Natural killer cell (primary cell): ENCODE data around the gene GDPD4. TPM values are rescaled to one million over a fixed set of nuclear protein-coding genes. Genes with fewer than 3 reads are reported as not detected.

ENCODE experiments used
- ATAC-seq, 3 donors: fragments of 150-1000 bp in 2 of 3; fragments of 200-7000 bp in 1 of 3; cut with Tn5 transposase; 1 replicate in 1 of 3; 2 replicates in 2 of 3; pipeline ENCODE4 v1.10.0; 2021; ENCODE audit warnings: mild to moderate bottlenecking in 2 of 3, moderate library complexity in 2 of 3
- DNase-seq, 2 donors: peaks; one replicate each; pipeline versions ENCODE4 v3.0.0 to v3.0.0-alpha.2; 2013 to 2021; ENCODE audit warnings: mixed read lengths in 1 of 2
- H3K27ac ChIP-seq: one replicate; pipeline ENCODE4 v1.5.1; 2013; ENCODE audit warnings: mild to moderate bottlenecking, low read length
- H3K27me3 ChIP-seq: one replicate; pipeline ENCODE4 v1.6.1; 2013; ENCODE audit warnings: low read length; ENCODE audit not compliant: control insufficient read depth, insufficient read depth
- H3K36me3 ChIP-seq: one replicate; pipeline ENCODE4 v1.6.1; 2013; ENCODE audit warnings: low read length; ENCODE audit not compliant: control insufficient read depth, insufficient read depth
- H3K4me1 ChIP-seq: one replicate; pipeline ENCODE4 v1.6.1; 2013; ENCODE audit warnings: low read length; ENCODE audit not compliant: control insufficient read depth, insufficient read depth
- H3K4me3 ChIP-seq: one replicate; pipeline ENCODE4 v1.5.1; 2013; ENCODE audit warnings: low read length
- H3K9me3 ChIP-seq: one replicate; pipeline ENCODE4 v1.6.1; 2013; ENCODE audit warnings: low read length; ENCODE audit not compliant: control insufficient read depth, insufficient read depth
- H3K27ac Mint-ChIP-seq, 2 donors: one replicate each; pipeline ENCODE4 v1.8.0; 2022; ENCODE audit warnings: mild to moderate bottlenecking in 2 of 2, mixed read lengths in 2 of 2, moderate library complexity in 1 of 2
- H3K27me3 Mint-ChIP-seq, 2 donors: one replicate each; pipeline ENCODE4 v1.8.0; 2022; ENCODE audit warnings: low read depth in 2 of 2, mixed read lengths in 2 of 2
- H3K36me3 Mint-ChIP-seq: one replicate; pipeline ENCODE4 v1.8.0; 2022; ENCODE audit warnings: mixed read lengths
- H3K4me1 Mint-ChIP-seq, 2 donors: one replicate each; pipeline ENCODE4 v1.8.0; 2022; ENCODE audit warnings: mixed read lengths in 2 of 2
- H3K4me3 Mint-ChIP-seq: one replicate; pipeline ENCODE4 v1.8.0; 2022; ENCODE audit warnings: mild to moderate bottlenecking, moderate library complexity, mixed read lengths
- H3K9me3 Mint-ChIP-seq, 2 donors: one replicate each; pipeline ENCODE4 v1.8.0; 2022; ENCODE audit warnings: mixed read lengths in 2 of 2
- WGBS: methylation state at CpG from one replicate; pipeline ENCODE4 v1.1.7; 2013; ENCODE audit warnings: missing lambda C conversion rate; ENCODE audit not compliant: insufficient coverage; 5-methylcytosine and 5-hydroxymethylcytosine counted together
- intact Hi-C: fragments of 100-400 bp; cut with micrococcal nuclease; formaldehyde crosslinking; loops from one replicate; pipeline ENCODE4 v1.14.2; 2022
- total RNA-seq, 4 donors: library from RNA; stranded (reverse); fragments of 120-200 nt in 1 of 4; gene quantifications; one replicate each; pipeline versions ENCODE4 v1.2.3 to v1.2.4, GENCODE V29; 2013 to 2022
- TF ChIP-seq, protein P1 (sequence below): fragments of 200-600 bp; IDR thresholded peaks from one replicate; pipeline ENCODE4 v1.8.0; 2022; ENCODE audit warnings: antibody characterized with exemption

Gene GDPD4
- total RNA-seq, 3 donors from 2014 or later (not counting 1 experiment from before 2014, with no cell fraction given): not detected

DNA sequence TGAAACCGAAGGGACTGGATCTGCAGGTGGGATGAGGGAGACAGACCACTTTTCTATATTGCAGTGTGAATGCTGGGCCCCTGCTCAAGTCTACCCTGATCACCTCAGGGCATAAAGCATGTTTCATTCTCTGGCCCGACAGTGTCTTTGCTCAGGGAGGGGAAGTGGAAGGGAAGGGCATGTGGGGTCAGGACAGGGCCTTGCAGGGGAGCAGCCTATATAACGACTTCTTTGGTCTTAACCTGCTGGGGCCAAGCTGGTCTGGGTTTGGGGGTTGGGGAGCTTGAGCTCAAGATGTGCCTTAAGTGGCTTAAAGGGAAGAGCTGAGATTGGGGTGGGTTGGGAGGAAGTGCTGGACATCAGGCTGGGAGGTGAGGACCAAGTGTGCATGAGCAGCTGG is 86.4 kb downstream of the GDPD4 start:
- intact Hi-C loops: no loop called here
- Mint-ChIP-seq H3K27me3 (peaks cover 0 to 2% of the 10 kb centered on the region in 2 donors), H3K4me1 (no peaks in the 10 kb centered on the region), H3K4me3 (no peak overlapping the region), H3K36me3 (no peaks in the 10 kb centered on the region), H3K27ac (no peak overlapping the region), H3K9me3 (no peaks in the 10 kb centered on the region)
- ATAC-seq (no peak), DNase-seq (no peak)
- Histone ChIP-seq H3K4me3 (no peak overlapping the region), H3K36me3 (no peaks in the 10 kb centered on the region), H3K27me3 (no peaks in the 10 kb centered on the region), H3K9me3 (no peaks in the 10 kb centered on the region), H3K27ac (no peak overlapping the region), H3K4me1 (no peaks in the 10 kb centered on the region)
- TF ChIP-seq, protein P1, sequence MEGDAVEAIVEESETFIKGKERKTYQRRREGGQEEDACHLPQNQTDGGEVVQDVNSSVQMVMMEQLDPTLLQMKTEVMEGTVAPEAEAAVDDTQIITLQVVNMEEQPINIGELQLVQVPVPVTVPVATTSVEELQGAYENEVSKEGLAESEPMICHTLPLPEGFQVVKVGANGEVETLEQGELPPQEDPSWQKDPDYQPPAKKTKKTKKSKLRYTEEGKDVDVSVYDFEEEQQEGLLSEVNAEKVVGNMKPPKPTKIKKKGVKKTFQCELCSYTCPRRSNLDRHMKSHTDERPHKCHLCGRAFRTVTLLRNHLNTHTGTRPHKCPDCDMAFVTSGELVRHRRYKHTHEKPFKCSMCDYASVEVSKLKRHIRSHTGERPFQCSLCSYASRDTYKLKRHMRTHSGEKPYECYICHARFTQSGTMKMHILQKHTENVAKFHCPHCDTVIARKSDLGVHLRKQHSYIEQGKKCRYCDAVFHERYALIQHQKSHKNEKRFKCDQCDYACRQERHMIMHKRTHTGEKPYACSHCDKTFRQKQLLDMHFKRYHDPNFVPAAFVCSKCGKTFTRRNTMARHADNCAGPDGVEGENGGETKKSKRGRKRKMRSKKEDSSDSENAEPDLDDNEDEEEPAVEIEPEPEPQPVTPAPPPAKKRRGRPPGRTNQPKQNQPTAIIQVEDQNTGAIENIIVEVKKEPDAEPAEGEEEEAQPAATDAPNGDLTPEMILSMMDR: no peak
- WGBS: 65% methylated on average over 3 of the region's 3 CpGs

DNA sequence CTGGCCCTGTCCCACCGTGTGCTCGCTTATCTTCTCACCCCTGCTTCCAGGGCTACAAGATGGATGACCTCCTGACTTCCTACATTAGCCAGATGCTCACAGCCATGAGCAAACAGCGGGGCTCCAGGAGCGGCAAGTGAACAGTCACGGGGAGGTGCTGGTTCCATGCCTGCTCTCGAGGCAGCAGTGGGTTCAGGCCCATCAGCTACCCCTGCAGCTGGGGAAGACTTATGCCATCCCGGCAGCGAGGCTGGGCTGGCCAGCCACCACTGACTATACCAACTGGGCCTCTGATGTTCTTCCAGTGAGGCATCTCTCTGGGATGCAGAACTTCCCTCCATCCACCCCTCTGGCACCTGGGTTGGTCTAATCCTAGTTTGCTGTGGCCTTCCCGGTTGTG is 86.9 kb downstream of the GDPD4 start:
- no peaks in the 10 kb centered on the region for H3K4me1 ChIP-seq
- intact Hi-C loops: no loop called here
- TF ChIP-seq, protein P1: no peak
- peaks cover 0 to 2% of the 10 kb centered on the region in 2 donors for H3K27me3 Mint-ChIP-seq
- ATAC-seq (no peak), DNase-seq (no peak)
- H3K36me3 ChIP-seq: no peaks in the 10 kb centered on the region
- no peaks in the 10 kb centered on the region for H3K36me3 Mint-ChIP-seq
- H3K27me3 ChIP-seq: no peaks in the 10 kb centered on the region
- 93% methylated on average over 9 of the region's 9 CpGs for WGBS
- no peak overlapping the region for H3K27ac ChIP-seq
- no peaks in the 10 kb centered on the region for H3K4me1 Mint-ChIP-seq
- H3K27ac Mint-ChIP-seq: no peak overlapping the region
- no peaks in the 10 kb centered on the region for H3K9me3 Mint-ChIP-seq
- no peaks in the 10 kb centered on the region for H3K9me3 ChIP-seq
- no peak overlapping the region for H3K4me3 Mint-ChIP-seq
- no peak overlapping the region for H3K4me3 ChIP-seq

DNA sequence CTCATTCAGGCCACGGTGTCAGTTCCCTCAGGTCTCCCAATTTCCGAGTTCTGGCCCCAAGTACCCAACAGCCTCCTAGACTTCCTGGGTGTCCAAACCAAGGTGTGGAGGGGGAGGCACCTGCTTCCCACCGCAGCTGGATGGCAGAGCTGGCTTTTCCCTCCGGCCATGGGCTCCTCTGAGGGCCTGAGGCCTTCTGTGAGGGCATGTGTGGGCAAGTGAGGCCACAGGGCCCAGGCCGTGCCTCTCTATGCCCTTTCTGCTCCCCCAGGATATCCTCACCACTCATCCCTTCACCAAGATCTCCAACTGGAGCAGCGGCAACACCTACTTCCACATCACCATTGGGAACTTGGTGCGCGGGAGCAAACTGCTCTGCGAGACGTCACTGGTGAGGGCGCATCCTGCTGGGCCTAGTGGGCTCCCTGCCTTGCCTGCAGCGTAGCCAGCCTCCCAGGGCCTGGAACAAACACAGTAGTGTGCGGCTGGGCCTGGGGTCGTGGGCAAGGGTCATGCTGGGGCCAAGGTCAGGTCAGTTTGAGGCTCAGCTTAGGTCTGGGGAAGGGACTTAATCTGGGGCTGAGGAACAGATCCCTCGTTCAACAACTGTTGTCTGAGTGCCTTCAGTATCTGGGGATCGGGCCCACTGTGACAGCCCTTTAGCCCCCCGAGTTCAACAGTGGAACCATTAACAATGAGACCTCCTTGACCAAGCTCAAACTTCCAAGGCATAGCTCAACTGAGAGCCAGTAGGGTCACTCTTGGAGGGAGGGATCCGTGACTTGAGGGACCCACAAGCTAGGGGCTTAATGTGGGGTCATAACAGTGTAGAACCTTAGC is 87.7 kb downstream of the GDPD4 start:
- Mint-ChIP-seq H3K4me3 (no peak overlapping the region), H3K4me1 (no peaks in the 10 kb centered on the region), H3K9me3 (no peaks in the 10 kb centered on the region), H3K27ac (no peak overlapping the region), H3K27me3 (peaks cover 0 to 2% of the 10 kb centered on the region in 2 donors), H3K36me3 (no peaks in the 10 kb centered on the region)
- Histone ChIP-seq H3K9me3 (no peaks in the 10 kb centered on the region), H3K27me3 (no peaks in the 10 kb centered on the region), H3K4me1 (no peaks in the 10 kb centered on the region), H3K36me3 (no peaks in the 10 kb centered on the region), H3K4me3 (no peak overlapping the region), H3K27ac (no peak overlapping the region)
- TF ChIP-seq, protein P1: no peak
- DNase-seq: no peak
- WGBS: 75% methylated on average over 18 of the region's 18 CpGs
- ATAC-seq: no peak
- intact Hi-C loops: no loop called here
